HG03196 (cell line): ENCODE data around the gene CYP2J2.
"Not testable (repeated sequence)": the region's sequence is repeated elsewhere in the genome, so short reads cannot be mapped to it uniquely, and the experiment has no call there.

Experiments used
- ATAC-seq: cut with Tn5 transposase; IDR thresholded peaks from one replicate; pipeline ENCODE4 v1.9.1; 2021; ENCODE audit not compliant: unreplicated experiment

Gene CYP2J2

DNA sequence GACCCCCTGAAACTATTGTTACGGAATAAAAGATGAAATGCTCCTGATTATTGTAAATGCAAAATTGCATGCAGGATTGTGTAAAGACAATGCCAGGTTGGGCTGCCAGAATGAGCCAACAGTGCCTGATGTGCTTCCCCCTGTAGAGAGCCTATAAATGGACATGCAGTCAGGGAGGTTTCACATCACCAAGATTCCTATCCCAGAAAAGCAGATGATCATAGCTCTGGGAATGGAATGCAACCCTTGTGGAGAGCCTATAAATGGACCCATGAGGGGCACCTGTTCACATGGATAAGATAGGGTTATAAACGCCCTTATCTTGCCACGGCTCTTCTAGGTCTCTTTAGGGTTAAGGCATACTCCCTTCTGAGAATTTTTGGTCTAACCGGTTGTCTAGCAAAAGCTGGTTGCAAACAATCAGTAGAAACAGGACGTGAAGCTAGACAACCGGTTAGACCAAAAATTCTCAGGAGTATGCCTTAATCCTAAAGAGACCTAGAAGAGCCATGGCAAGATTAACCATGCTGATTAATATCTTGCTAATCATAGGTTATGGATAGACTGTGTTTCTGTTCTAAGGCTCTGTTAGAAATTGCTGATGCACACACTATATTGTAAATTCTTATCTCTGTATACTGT is 5.2 kb downstream of the CYP2J2 start:
- not testable (repeated sequence) for ATAC-seq

DNA sequence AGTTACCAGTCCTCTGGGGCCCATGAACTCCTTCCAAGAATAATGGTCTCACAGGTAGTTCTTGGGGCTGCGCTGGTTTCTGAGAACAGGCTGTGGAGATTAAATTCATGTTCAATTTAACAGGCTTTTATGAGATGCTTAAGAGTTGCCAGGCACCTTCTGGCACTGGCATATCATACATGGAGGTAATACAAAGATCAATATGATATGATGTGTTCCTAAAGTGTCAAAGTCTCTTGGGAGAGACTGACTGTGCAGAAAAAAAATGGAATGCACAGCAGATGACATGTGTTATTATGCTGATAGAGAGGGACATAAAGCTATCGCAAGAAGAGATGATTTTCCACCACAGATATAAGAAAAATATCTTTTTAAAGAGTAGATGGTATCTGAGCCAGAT is 6.8 kb downstream of the CYP2J2 start:
- no peak for ATAC-seq

GRCh38 chr1:59917785-59918180 is 8.8 kb downstream of the CYP2J2 start:
- ATAC-seq = no peak

- ATAC-seq = no peak
These were observed 9.4 kb downstream of the CYP2J2 start for GRCh38 chr1:59917026-59917784.

DNA sequence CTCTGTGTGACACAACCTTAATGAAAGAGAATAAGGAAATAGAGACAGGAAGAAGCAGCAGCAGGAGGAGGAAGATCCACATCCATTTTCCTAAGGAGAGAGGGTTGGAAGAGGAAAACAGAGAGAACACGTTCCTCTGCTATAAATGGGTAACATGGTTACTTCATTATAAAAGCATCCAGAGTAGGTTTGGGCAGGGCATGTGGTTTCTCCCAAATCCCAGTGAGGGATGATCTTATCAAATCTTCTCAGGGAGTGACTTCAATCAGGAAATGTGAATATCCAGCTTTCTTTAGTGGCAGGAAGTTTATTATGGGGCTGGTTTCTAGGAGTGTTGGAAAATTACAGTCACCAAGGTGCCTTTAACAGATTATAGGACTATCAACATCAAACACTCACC is 11.1 kb downstream of the CYP2J2 start:
- ATAC-seq = no peak

DNA sequence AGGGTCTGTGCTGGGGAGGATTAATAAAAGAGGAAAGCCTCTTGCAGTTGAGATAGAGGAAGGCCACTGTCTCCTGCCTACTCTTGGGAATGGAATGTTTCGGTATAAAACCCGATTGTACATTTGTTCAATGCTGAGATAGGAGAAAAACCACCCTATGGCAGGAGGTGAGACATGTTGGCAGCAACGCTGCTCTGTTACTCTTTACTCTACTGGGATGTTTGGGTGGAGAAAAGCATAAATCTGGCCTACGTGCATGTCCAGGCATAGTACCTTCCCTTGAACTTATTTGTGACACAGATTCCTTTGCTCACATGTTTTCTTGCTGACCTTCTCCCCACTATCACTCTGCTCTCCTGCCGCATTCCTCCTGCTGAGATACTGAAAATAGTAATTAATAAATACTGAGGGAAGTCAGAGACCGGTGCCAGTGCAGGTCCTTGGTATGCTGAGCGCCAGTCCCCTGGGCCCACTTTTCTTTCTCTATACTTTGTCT is 11.7 kb downstream of the CYP2J2 start:
- ATAC-seq = not testable (repeated sequence)

DNA sequence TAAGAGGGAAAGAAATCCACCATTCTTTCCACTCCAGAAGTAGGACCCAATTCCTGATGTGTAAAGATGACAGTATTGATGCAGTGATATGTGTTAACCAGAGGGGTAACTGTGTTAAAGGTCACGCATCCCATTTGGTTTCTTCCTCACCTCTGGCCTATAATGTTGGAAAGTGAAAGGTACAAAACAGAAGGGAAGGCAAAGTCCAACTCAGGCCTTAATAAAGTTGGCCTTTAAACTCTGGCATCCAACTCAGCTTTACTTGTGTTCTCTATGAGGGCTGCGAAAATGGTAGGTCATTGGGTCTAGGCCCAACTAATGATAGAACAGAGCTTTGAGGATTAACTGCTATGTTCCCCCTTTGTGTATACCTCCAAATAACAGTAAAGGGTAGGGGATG is 17.9 kb downstream of the CYP2J2 start:
- ATAC-seq = no peak

- no peak for ATAC-seq
These were observed 18.5 kb downstream of the CYP2J2 start for GRCh38 chr1:59908084-59908483.

DNA sequence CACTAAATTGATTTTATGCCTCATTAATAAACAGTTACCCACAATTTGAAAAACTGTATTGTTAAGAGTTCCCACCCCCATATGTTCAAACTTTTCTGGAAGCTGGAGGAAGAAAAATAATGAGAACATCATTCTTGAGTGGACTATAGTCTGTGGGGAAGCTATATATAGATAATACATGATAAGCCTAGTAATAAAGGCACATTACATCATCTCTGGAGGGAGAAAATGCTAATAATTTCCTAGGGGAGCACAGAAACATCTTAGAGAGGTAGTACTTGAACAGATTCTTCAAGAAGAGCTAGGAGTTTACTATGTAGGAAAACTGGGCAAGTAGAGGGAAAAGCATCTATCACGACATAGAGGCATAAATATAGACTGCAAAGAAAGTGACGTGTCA is 19.6 kb downstream of the CYP2J2 start:
- ATAC-seq = no peak

- no peak for ATAC-seq
These were observed 23.3 kb downstream of the CYP2J2 start for GRCh38 chr1:59903141-59903754.

DNA sequence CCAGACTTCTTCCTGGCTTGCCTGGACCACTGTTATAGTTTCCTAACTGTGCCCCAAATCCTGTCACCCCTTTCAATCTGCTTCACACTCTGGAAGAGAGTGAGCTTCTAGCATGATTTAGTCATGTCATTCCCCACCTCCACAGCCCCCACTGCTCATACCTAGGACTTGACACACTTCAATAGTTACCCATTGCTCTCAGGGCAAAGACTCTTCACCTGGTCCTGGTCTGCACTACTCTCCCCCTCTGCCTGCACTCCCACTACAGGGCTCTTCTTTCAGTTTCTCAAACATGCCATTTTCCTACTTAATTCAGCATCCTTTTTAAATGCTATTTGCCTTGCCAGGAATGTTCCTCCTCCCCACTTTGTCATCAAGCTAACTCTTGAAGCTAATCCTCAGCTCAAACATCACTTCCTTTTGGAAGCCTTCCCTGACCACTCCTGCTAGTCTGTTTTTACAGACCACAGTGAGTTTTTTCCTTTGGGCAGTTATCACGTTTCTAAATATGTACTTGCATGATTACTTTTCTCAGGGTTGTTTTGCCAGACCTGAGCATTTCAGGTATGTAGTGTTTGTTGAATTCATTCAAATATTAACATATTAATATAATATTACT is 24.7 kb downstream of the CYP2J2 start:
- ATAC-seq = no peak

GRCh38 chr1:59900640-59901039 is 25.9 kb downstream of the CYP2J2 start:
- no peak for ATAC-seq

- ATAC-seq = no peak
These were observed 27.6 kb downstream of the CYP2J2 start for GRCh38 chr1:59898927-59899326.

- no peak for ATAC-seq
These were observed 29.4 kb downstream of the CYP2J2 start for GRCh38 chr1:59897165-59897564.

DNA sequence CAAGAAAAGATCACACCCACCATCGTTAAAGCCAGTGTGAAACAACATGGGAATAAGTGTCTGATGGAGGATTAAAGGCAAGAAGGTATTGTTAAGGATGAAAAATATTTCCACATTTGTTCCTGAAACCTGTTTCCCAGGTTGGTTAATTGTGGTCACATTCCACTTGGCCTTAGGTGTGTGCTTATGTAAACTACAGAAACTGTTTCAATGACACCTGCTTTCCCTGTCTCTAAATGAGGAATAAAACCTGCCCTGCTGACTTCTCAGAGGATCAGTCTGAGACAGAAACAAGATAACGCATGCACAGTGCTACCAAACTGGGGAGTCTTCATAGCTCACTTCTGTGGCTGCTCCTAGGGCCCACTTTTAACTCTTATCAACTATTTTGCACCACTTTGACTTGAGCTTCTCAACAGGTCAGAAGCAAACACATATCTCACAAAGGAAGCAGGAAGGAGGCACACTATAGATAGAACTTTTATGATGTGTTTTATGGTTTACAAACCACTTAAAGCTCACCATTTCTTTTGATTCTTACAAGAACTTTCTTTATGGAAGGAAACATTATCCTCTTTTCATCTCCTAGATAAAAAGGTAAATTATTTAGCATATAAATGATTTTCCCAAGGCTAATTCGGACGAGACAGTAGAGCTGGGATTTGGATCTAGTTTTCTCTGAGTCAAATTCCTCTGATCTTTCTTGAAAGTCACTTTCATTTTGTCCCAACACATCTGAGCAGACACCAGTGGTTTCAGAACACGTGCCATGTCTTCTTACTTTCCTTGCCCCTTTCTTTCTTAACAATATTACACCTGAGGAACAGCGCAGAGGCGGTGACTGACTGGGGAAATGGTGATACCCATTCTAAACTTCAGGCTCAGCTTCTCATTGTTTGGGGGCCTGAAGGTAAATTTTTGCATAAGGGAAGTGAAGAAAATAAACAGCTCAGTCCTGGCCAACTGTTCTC is 33.4 kb downstream of the CYP2J2 start:
- ATAC-seq = no peak

DNA sequence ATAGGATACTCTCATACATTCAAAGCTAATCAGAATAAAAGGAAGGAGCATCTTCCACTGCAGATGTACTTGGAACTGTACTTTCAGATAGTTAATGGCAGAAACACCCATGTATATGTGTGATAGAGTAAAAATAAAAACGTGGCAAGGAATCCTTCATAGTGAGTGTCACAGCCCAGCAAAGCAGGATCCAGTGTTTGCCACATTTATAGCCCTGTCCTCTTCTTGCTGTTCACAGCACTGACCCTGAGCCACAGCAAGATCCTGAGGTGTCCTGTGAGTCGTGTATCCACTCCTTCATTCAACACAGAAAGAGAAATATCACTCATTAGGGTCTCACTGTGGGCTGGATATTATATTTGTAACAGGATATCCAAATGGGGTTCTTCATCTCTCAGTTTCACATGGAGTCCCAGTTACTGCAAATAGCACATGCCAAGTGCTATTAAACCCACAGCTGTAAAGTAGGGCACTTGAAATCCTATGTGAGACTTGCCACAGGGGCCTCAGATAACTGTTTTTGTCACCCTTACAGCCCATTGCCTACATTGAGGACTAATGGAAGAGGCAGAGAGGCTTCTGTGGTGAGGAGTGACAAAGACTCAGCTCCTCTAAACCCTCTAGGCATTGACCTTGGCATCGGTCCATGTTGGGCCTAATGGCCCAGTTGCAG is 41.3 kb downstream of the CYP2J2 start:
- ATAC-seq = no peak

- ATAC-seq = no peak
These were observed 45.8 kb downstream of the CYP2J2 start for GRCh38 chr1:59880735-59881134.

DNA sequence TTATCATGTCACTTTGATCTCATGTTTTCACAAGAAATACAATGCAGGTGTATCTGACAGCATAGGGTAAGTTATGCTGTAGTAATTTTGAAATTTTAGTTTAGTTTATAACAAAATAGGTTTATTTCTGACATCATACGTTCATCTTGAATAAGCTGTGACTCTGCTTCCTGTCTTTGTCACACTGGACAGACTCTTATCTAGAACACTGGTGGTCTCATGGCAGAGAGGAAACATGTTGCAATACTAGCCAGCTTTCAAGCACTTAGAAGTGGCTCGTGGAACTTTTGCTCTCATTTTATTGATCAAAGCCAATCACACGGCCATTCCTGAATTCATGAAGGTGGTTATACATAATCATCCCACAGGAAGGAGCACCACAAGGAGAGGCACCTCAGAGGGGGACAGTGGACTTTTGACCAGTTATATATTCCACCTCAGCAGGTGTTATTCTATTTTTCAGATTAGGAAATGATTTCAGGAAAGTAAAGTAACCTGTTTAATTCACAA is 46.5 kb downstream of the CYP2J2 start:
- no peak for ATAC-seq

DNA sequence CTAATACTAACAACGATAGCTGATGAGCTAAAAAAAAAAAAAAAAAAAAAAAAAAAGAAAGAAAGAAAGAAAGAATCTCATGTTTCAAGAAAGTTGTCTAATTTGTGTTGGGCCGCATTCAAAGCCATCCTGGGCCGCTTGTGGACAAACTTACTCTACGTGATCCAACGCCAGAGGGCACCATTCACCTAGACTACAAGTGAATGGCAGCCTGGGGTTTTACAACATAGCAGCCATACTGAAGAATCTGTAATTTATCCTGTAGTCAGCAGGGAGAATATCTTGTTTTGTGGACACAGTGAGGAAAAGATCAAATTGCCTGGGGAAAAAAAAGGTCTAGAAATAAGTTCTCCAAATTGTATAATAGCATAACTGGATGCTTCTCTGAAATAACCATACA is 47.0 kb downstream of the CYP2J2 start:
- no peak for ATAC-seq

GRCh38 chr1:59878370-59878769 is 48.2 kb downstream of the CYP2J2 start:
- no peak for ATAC-seq
